Germinal center (tissue), 1 donor: ENCODE data around the gene CYP4X1.
"Not testable (repeated sequence)": the region's sequence is repeated elsewhere in the genome, so short reads cannot be mapped to it uniquely, and the experiment has no call there.

ENCODE experiments used
- DNase-seq: peaks from one replicate; pipeline ENCODE4 v3.0.0; 2012; ENCODE audit warnings: mixed read lengths, low spot score

The CYP4X1 gene

GRCh38 chr1:47089356-47089755 lies 65.9 kb downstream of the CYP4X1 start:
- DNase-seq, result not testable (repeated sequence)

- not testable (repeated sequence) for DNase-seq
Measured at GRCh38 chr1:47091476-47091875, 68.0 kb downstream of the CYP4X1 start.
